Ectodermal cell (in vitro differentiated cells): Measurements from ENCODE around the gene TNP2.
"Not testable (repeated sequence)": the region's sequence is repeated elsewhere in the genome, so short reads cannot be mapped to it uniquely, and the experiment has no call there.

Source experiments
- H3K27ac ChIP-seq: 2 replicates; pipeline ENCODE4 v1.7.0; 2013; ENCODE audit warnings: mild to moderate bottlenecking, low read depth, low read length; ENCODE audit not compliant: insufficient read depth, poor library complexity, severe bottlenecking
- H3K27me3 ChIP-seq: 2 replicates; pipeline ENCODE4 v1.7.0; 2013; ENCODE audit warnings: mild to moderate bottlenecking, low read length; ENCODE audit not compliant: insufficient read depth, control insufficient read depth, poor library complexity, severe bottlenecking
- H3K36me3 ChIP-seq: one replicate; pipeline ENCODE4 v1.7.0; 2013; ENCODE audit warnings: low read length; ENCODE audit not compliant: control insufficient read depth, insufficient read depth
- H3K4me1 ChIP-seq: one replicate; pipeline ENCODE4 v1.7.0; 2013; ENCODE audit warnings: low read length; ENCODE audit not compliant: control insufficient read depth, insufficient read depth
- H3K4me3 ChIP-seq: 2 replicates; pipeline ENCODE4 v1.7.0; 2013; ENCODE audit warnings: low read depth, low read length, control low read depth; ENCODE audit not compliant: insufficient read depth
- H3K9me3 ChIP-seq: 2 replicates; pipeline ENCODE4 v1.7.0; 2013; ENCODE audit warnings: mild to moderate bottlenecking, low read length, moderate library complexity; ENCODE audit not compliant: control insufficient read depth
- WGBS, 2 experiments: methylation state at CpG; one replicate each; pipeline ENCODE4 v1.1.7; 2013; ENCODE audit warnings: missing lambda C conversion rate in 2 of 2; 5-methylcytosine and 5-hydroxymethylcytosine counted together

The TNP2 gene

GRCh38 chr16:11225677-11226549 lies 43.2 kb downstream of the TNP2 start:
- Histone ChIP-seq H3K4me1 (no peaks in the 10 kb centered on the region), H3K36me3 (no peaks in the 10 kb centered on the region), H3K4me3 (no peak overlapping the region), H3K27me3 (no peaks in the 10 kb centered on the region), H3K9me3 (no peaks in the 10 kb centered on the region), H3K27ac (no peak overlapping the region)
- WGBS, 2 experiments: 89 to 90% methylated on average over 18 of the region's 18 CpGs

- H3K4me1 ChIP-seq: no peaks in the 10 kb centered on the region
- WGBS, 2 experiments: 89% methylated on average over 21 of the region's 21 CpGs
Observed at GRCh38 chr16:11224894-11225676, 44.0 kb downstream of the TNP2 start.

GRCh38 chr16:11224096-11224893 lies 44.8 kb downstream of the TNP2 start:
- no peak overlapping the region for H3K4me3 ChIP-seq
- H3K9me3 ChIP-seq: no peaks in the 10 kb centered on the region
- H3K36me3 ChIP-seq: no peaks in the 10 kb centered on the region
- H3K27ac ChIP-seq: no peak overlapping the region
- WGBS, 2 experiments: 46 to 54% methylated on average over 24 of the region's 24 CpGs
- H3K4me1 ChIP-seq: no peaks in the 10 kb centered on the region
- H3K27me3 ChIP-seq: no peaks in the 10 kb centered on the region

More at GRCh38 chr16:11224894-11225676, 44.0 kb downstream of the TNP2 start:
- Histone ChIP-seq H3K27ac (no peak overlapping the region), H3K4me3 (no peak overlapping the region), H3K27me3 (no peaks in the 10 kb centered on the region), H3K9me3 (no peaks in the 10 kb centered on the region), H3K36me3 (no peaks in the 10 kb centered on the region)

- H3K9me3 ChIP-seq, H3K36me3 ChIP-seq, H3K27me3 ChIP-seq, H3K4me1 ChIP-seq, H3K27ac ChIP-seq, H3K4me3 ChIP-seq: not testable (repeated sequence)
- 95 to 96% methylated on average over 2 of the region's 2 CpGs for WGBS, 2 experiments
Observed at GRCh38 chr16:11220507-11220906, 48.6 kb downstream of the TNP2 start.

GRCh38 chr16:11219178-11219577 lies 49.9 kb downstream of the TNP2 start:
- no peaks in the 10 kb centered on the region for H3K27me3 ChIP-seq
- no peak overlapping the region for H3K4me3 ChIP-seq
- no peaks in the 10 kb centered on the region for H3K9me3 ChIP-seq
- H3K36me3 ChIP-seq: no peaks in the 10 kb centered on the region
- WGBS, 2 experiments: 96 to 98% methylated on average over 4 of the region's 4 CpGs
- no peaks in the 10 kb centered on the region for H3K4me1 ChIP-seq
- H3K27ac ChIP-seq: no peak overlapping the region

- H3K4me3 ChIP-seq: no peak overlapping the region
- no peaks in the 10 kb centered on the region for H3K4me1 ChIP-seq
- no peaks in the 10 kb centered on the region for H3K9me3 ChIP-seq
- no peak overlapping the region for H3K27ac ChIP-seq
- no peaks in the 10 kb centered on the region for H3K36me3 ChIP-seq
- 89 to 93% methylated on average over 1 of the region's 1 CpG for WGBS, 2 experiments
- H3K27me3 ChIP-seq: no peaks in the 10 kb centered on the region
Observed at GRCh38 chr16:11218604-11218962, 50.5 kb downstream of the TNP2 start.
